Liver (tissue), 9 donors: Measurements from ENCODE around the gene CAMKK1. TPM values are rescaled to one million over a fixed set of nuclear protein-coding genes. Genes with fewer than 3 reads are reported as not detected.

Source experiments
- DNase-seq: peaks from one replicate; pipeline ENCODE4 v3.0.0-alpha.2; 2017; ENCODE audit warnings: low spot score
- H3K27ac ChIP-seq, 2 donors: one replicate each; pipeline ENCODE4 v1.7.0; 2013; ENCODE audit warnings: inconsistent platforms in 2 of 2, low read length in 2 of 2, control low read depth in 1 of 2, low read depth in 1 of 2, mild to moderate bottlenecking in 1 of 2
- H3K27me3 ChIP-seq, 4 donors: one replicate each; pipeline versions ENCODE4 v1.6.1 to v1.7.0; 2013; ENCODE audit warnings: low read length in 3 of 4, inconsistent platforms in 1 of 4, mild to moderate bottlenecking in 1 of 4, moderate library complexity in 1 of 4; ENCODE audit not compliant: control insufficient read depth in 4 of 4, insufficient read depth in 4 of 4
- H3K36me3 ChIP-seq, 4 donors: one replicate each; pipeline versions ENCODE4 v1.6.1 to v1.7.0; 2013; ENCODE audit warnings: low read length in 3 of 4, mild to moderate bottlenecking in 3 of 4, low read depth in 1 of 4, moderate library complexity in 1 of 4; ENCODE audit not compliant: control insufficient read depth in 4 of 4, insufficient read depth in 3 of 4
- H3K4me1 ChIP-seq, 4 donors: one replicate each; pipeline versions ENCODE4 v1.6.1 to v1.7.0; 2013; ENCODE audit warnings: low read length in 3 of 4, mild to moderate bottlenecking in 3 of 4, moderate library complexity in 1 of 4; ENCODE audit not compliant: control insufficient read depth in 4 of 4, insufficient read depth in 4 of 4
- H3K4me3 ChIP-seq, 3 donors: one replicate each; pipeline versions ENCODE4 v1.6.1 to v1.7.0; 2013; ENCODE audit warnings: low read length in 3 of 3, control low read depth in 1 of 3, low read depth in 1 of 3, mild to moderate bottlenecking in 1 of 3
- H3K9ac ChIP-seq, 2 donors: one replicate each; pipeline ENCODE4 v1.7.0; 2013; ENCODE audit warnings: low read length in 2 of 2, mild to moderate bottlenecking in 2 of 2, moderate library complexity in 2 of 2, control low read depth in 1 of 2, low read depth in 1 of 2
- H3K9me3 ChIP-seq, 4 donors: one replicate each; pipeline versions ENCODE4 v1.6.1 to v1.7.0; 2013; ENCODE audit warnings: low read length in 3 of 4; ENCODE audit not compliant: control insufficient read depth in 4 of 4
- ATF3 ChIP-seq: IDR thresholded peaks from 2 replicates; pipeline ENCODE4 v1.6.1; 2016; ENCODE audit warnings: antibody characterized with exemption
- CTCF ChIP-seq: fragments of 150-350 bp; IDR thresholded peaks from 2 replicates; pipeline ENCODE4 v1.5.1; 2017; ENCODE audit warnings: improper control_type of control experiment, low read depth, low read length; ENCODE audit not compliant: missing input control
- EGR1 ChIP-seq, 2 donors: IDR thresholded peaks; 2 replicates each; pipeline ENCODE4 v1.6.1; 2016 to 2018; ENCODE audit warnings: antibody characterized with exemption in 2 of 2, low read depth in 2 of 2
- FOXA1 ChIP-seq: IDR thresholded peaks from 2 replicates; pipeline ENCODE4 v1.6.1; 2016; ENCODE audit warnings: antibody characterized with exemption
- FOXA2 ChIP-seq: IDR thresholded peaks from 2 replicates; pipeline ENCODE4 v1.6.1; 2016; ENCODE audit warnings: antibody characterized with exemption
- GABPA ChIP-seq, 2 donors: IDR thresholded peaks in 1 of 2; conservative IDR thresholded peaks in 1 of 2; 2 replicates each; pipeline ENCODE4 v1.6.1; 2016; ENCODE audit warnings: antibody characterized with exemption in 2 of 2, mild to moderate bottlenecking in 1 of 2, moderate library complexity in 1 of 2
- HNF4A ChIP-seq, 2 donors: conservative IDR thresholded peaks; 2 replicates each; pipeline ENCODE4 v1.6.1; 2016; ENCODE audit warnings: antibody characterized with exemption in 2 of 2, mild to moderate bottlenecking in 2 of 2
- HNF4G ChIP-seq: IDR thresholded peaks from 2 replicates; pipeline ENCODE4 v1.6.1; 2016; ENCODE audit warnings: antibody characterized with exemption
- JUND ChIP-seq, 2 donors: IDR thresholded peaks; 2 replicates each; pipeline ENCODE4 v1.6.1; 2016; ENCODE audit warnings: antibody characterized with exemption in 2 of 2
- MAX ChIP-seq: IDR thresholded peaks from 2 replicates; pipeline ENCODE4 v1.6.1; 2016; ENCODE audit warnings: antibody characterized with exemption
- NR2F2 ChIP-seq: IDR thresholded peaks from 2 replicates; pipeline ENCODE4 v1.6.1; 2016; ENCODE audit warnings: antibody characterized with exemption
- RAD21 ChIP-seq, 2 donors: IDR thresholded peaks; 2 replicates each; pipeline ENCODE4 v1.6.1; 2016; ENCODE audit warnings: antibody characterized with exemption in 2 of 2, mild to moderate bottlenecking in 2 of 2
- REST ChIP-seq: IDR thresholded peaks from 2 replicates; pipeline ENCODE4 v1.6.1; 2016; ENCODE audit warnings: antibody characterized with exemption, mild to moderate bottlenecking
- RXRA ChIP-seq, 2 donors: IDR thresholded peaks; 2 replicates each; pipeline ENCODE4 v1.6.1; 2017 to 2018; ENCODE audit warnings: antibody characterized with exemption in 2 of 2, mild to moderate bottlenecking in 1 of 2
- SP1 ChIP-seq: IDR thresholded peaks from 2 replicates; pipeline ENCODE4 v1.6.1; 2018; ENCODE audit warnings: antibody characterized with exemption, mild to moderate bottlenecking
- TAF1 ChIP-seq: conservative IDR thresholded peaks from 2 replicates; pipeline ENCODE4 v1.6.1; 2016; ENCODE audit warnings: antibody characterized with exemption, mild to moderate bottlenecking
- YY1 ChIP-seq: IDR thresholded peaks from 2 replicates; pipeline ENCODE4 v1.6.1; 2016; ENCODE audit warnings: antibody characterized with exemption, mild to moderate bottlenecking
- ZBTB33 ChIP-seq: IDR thresholded peaks from 2 replicates; pipeline ENCODE4 v1.6.1; 2016; ENCODE audit warnings: antibody characterized with exemption
- WGBS: extraction: QIAGEN DNeasy Blood & Tissue Kit; methylation state at CpG from one replicate; pipeline ENCODE4 v1.1.7; 2013; 5-methylcytosine and 5-hydroxymethylcytosine counted together
- polyA plus RNA-seq, 2 donors: library from polyadenylated mRNA; stranded (reverse) in 1 of 2; unstranded in 1 of 2; fragments of 200-250 nt in 1 of 2; fragments of >200 nt in 1 of 2; fragmentation: Nextera tagmentation in 1 of 2; extraction: Ambion mirVana in 1 of 2; gene quantifications; one replicate each; pipeline versions ENCODE4 v1.2.1 to v1.2.3, GENCODE V29; 2013 to 2015
- total RNA-seq, 2 donors: library from RNA; depleted of rRNA; stranded (reverse); fragments of >200 nt; gene quantifications; one replicate each; pipeline ENCODE4 v1.2.3, GENCODE V29; 2014
- donor health status: healthy.
- donor health status: healthy.
- donor health status: healthy.
- donor health status: healthy.
- donor health status: healthy.

The CAMKK1 gene
- total and polyA plus RNA-seq, 4 donors, result 0.24 to 0.67 (median 0.50) TPM

- Histone ChIP-seq H3K4me1 (no peaks in the 10 kb centered on the region), H3K4me3 (no peak overlapping the region), H3K27me3 (no peaks in the 10 kb centered on the region), H3K27ac (no peak overlapping the region), H3K36me3 (no peaks in the 10 kb centered on the region), H3K9ac (no peak overlapping the region), H3K9me3 (no peaks in the 10 kb centered on the region)
- DNase-seq, result no peak
- 88% methylated on average over 10 of the region's 10 CpGs for WGBS
- TF ChIP-seq HNF4G (no peak), HNF4A (conservative IDR thresholded peaks at IDR 0.05) (no peak), MAX (no peak), RXRA (IDR thresholded peaks at IDR 0.05) (no peak)
These were observed 28.3 kb downstream of the CAMKK1 start for GRCh38 chr17:3864534-3864933.

GRCh38 chr17:3861761-3862681 lies 30.8 kb downstream of the CAMKK1 start:
- TF ChIP-seq SP1 (no peak), ZBTB33 (no peak), RXRA (IDR thresholded peaks at IDR 0.05) (no peak), ATF3 (no peak), FOXA2 (no peak), GABPA (IDR thresholded peaks at IDR 0.05 in 1 of 2, conservative IDR thresholded peaks at IDR 0.05 in 1 of 2) (no peak), YY1 (no peak), HNF4G (no peak), CTCF (no peak), RAD21 (IDR thresholded peaks at IDR 0.05) (no peak), NR2F2 (no peak), EGR1 (IDR thresholded peaks at IDR 0.05; ENCODE audit: low read depth in 2 of 2) (no peak), REST (no peak), MAX (no peak), FOXA1 (no peak), JUND (IDR thresholded peaks at IDR 0.05) (no peak), HNF4A (conservative IDR thresholded peaks at IDR 0.05) (no peak), TAF1 (no peak)

More at GRCh38 chr17:3861761-3862681, 30.8 kb downstream of the CAMKK1 start:
- Histone ChIP-seq H3K9me3 (no peaks in the 10 kb centered on the region), H3K36me3 (no peaks in the 10 kb centered on the region), H3K4me3 (no peak overlapping the region), H3K4me1 (no peaks in the 10 kb centered on the region), H3K27me3 (no peaks in the 10 kb centered on the region), H3K27ac (no peak overlapping the region), H3K9ac (no peak overlapping the region)
- WGBS, result 90% methylated on average over 28 of the region's 28 CpGs
- DNase-seq, result no peak
